GM12874 (cell line): ENCODE results near the gene TIPRL.

ENCODE experiments used
- TF ChIP-seq, protein P1 (sequence below): IDR thresholded peaks from 2 replicates; pipeline ENCODE4 v1.5.1; 2011; ENCODE audit warnings: low read depth, mild to moderate bottlenecking, control low read depth, low read length, moderate library complexity; ENCODE audit not compliant: insufficient read depth

Gene TIPRL

DNA sequence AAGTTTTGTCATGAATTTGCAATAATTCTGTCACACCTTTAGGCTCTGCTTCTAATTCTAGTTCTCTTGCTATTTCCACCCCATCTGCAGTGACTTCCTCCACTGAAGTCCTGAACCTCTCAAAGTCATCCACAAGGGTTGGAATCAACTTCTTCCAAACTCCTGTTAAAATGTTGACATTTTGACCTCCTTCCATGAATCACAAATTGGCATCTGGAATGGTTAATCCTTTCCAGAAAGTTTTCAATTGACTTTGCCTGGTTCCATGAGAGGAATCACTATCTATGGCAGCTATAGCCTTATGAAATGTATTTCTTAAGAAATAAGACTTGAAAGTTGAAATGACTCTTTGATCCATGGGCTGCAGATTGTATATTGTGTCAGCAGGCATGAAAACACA, 27.3 kb downstream of the TIPRL start:
- TF ChIP-seq, protein P1, sequence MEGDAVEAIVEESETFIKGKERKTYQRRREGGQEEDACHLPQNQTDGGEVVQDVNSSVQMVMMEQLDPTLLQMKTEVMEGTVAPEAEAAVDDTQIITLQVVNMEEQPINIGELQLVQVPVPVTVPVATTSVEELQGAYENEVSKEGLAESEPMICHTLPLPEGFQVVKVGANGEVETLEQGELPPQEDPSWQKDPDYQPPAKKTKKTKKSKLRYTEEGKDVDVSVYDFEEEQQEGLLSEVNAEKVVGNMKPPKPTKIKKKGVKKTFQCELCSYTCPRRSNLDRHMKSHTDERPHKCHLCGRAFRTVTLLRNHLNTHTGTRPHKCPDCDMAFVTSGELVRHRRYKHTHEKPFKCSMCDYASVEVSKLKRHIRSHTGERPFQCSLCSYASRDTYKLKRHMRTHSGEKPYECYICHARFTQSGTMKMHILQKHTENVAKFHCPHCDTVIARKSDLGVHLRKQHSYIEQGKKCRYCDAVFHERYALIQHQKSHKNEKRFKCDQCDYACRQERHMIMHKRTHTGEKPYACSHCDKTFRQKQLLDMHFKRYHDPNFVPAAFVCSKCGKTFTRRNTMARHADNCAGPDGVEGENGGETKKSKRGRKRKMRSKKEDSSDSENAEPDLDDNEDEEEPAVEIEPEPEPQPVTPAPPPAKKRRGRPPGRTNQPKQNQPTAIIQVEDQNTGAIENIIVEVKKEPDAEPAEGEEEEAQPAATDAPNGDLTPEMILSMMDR: no peak

DNA sequence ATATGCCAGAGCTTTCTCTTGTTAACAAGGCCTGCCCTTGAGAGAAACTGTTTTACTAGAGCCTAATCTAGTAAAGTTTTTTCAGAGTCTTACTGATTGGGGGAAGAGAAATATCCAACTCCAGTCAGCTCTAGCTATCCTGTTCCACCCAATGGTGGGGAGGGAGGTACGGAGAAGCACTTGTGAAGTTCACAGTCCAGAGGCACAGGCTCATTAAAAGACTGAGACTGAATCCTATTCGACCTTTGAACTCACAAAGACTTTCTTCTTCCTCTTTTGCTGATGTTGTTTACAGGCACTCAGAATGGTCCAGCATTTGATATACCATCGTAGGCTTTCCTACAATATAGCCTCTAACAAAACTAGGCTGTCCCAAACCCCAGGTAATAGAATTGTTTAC, 31.6 kb downstream of the TIPRL start:
- TF ChIP-seq, protein P1: no peak

DNA sequence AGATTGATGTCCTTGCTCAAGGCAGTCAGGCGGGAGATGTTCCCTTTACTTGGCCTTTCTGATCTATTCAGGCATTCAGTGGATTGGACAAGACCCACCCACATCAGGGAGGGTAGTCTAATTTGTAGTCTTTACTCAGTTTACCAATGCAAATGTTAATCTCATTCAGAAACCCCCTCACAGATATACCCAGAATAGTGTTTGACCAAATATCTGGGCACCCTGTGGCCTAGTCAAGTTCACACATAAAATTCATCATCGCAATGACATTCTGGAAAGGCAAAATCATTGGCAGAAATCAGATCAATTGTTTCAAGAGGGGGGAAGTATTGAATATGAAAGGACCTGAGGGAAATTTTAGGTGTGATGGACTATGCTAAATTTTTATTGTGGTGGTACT, 34.6 kb downstream of the TIPRL start:
- TF ChIP-seq, protein P1: no peak

DNA sequence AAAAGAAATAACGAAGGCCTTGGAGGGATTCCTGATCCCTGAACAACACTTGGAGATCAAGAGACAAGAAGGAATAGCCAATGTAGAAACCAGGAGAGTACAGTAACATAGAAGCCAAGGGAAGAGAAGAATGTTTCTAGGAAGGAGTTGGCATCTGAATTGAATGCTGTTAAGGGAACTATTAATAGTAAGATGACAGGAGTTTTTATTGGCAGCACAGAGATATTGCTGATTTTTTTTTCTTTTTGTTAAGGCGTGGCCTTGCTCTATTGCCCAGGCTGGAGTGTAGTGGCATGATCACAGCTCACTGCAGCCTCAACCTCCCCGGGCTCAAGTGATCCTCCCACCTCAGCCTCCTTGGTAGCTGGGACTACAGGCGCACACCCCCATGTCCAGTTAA, 37.4 kb downstream of the TIPRL start:
- TF ChIP-seq, protein P1: no peak

DNA sequence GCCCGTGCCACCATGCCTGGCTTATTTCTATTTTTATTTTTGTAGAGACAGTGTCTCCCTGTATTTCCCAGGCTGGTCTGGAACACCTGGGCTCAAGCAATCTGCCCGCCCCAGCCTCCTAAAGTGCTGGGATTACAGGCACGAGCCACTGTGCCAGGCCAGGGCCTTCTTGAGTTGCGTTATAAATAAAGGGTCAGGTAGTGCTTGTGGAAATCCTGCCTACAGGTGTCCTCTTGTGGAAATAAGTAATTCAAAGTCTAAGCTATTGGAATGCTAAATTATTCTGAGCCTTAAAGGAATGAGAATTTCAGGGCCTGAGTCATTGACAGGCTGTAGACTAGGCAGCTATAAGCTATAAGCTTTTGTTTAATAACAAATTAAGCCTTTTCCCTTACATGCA, 38.9 kb downstream of the TIPRL start:
- TF ChIP-seq, protein P1: no peak

DNA sequence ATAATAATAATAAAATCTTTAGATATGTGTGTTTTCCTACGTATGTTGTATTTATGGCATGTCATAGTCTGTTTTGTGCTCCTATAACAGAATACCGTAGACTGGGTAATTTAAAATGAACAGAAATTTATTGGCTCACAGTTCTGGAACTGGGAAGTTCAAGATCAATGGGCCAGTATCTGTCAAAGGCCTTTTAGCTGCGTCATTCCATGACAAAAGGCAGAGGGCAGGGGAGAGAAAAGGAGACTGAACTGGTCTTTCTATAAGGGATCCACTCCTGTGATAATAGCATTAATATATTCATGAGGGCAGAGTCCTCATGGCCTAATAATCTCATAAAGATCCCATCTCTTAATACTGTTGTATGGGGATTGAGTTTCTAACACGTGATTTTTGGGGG, 39.9 kb downstream of the TIPRL start:
- TF ChIP-seq, protein P1: no peak

DNA sequence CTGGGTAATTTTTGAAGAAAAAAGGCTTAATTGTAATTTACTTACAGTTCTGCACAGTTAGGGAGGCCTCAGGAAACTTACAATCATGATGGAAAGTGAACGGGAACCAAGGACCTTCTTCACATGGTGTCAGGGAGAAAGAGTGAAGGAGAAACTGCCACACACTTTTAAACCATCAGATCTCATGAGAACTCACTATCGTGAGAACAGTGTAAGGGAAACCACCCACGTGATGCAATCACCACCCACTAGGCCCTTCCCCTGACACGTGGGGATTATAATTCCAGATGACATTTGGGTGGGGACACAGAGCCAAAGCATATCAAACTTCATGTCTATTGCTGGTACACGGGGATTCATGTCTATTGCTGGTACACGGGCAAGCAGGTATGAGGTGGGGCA, 41.7 kb downstream of the TIPRL start:
- TF ChIP-seq, protein P1: no peak

DNA sequence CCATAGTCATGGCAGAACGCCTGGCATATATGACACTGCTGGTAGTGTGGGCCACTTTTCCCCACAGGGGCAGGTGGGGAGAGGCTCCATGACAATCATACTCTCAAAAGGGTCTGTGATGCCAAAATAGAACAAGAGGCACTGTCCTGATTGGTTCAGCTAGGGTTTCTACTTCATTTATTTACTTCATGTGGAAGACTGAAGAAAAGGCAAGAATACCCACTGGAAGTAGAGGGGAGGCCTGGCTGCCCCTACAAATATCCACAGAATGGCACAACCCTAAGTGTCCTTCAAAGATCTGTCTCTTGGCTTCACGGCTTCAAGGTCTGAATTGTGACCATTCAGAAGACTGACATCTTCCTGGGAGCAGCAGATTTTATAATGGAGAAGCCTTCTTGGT, 42.5 kb downstream of the TIPRL start:
- TF ChIP-seq, protein P1: no peak
